HG02943 (cell line): ENCODE data around the gene TBC1D10A.

Source experiments
- ATAC-seq: cut with Tn5 transposase; IDR thresholded peaks from one replicate; pipeline ENCODE4 v1.9.1; 2021; ENCODE audit warnings: mild to moderate bottlenecking, low read depth, moderate library complexity; ENCODE audit not compliant: unreplicated experiment

TBC1D10A gene

GRCh38 chr22:30324014-30324730 lies 2.6 kb downstream of the TBC1D10A start:
- ATAC-seq, result no peak

DNA sequence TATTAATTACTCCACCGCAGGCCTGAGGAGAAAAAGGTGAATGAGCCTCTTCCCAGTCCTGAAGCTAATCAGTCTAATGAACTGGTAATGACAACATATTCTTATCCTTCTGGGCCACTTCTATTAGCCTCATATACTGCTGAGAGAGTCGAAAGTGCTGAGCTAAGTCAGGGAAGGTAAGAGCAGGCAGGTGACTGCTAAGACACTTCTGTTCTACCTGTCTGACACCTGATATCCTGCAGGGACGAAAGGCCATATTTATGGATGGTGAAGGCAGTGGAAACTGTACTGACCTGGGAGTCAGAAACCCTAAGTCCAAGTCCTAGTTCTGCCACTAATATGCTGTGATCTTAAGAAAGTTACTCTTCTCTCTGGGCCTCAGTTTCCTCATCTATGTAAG lies 3.5 kb downstream of the TBC1D10A start:
- ATAC-seq, result no peak

DNA sequence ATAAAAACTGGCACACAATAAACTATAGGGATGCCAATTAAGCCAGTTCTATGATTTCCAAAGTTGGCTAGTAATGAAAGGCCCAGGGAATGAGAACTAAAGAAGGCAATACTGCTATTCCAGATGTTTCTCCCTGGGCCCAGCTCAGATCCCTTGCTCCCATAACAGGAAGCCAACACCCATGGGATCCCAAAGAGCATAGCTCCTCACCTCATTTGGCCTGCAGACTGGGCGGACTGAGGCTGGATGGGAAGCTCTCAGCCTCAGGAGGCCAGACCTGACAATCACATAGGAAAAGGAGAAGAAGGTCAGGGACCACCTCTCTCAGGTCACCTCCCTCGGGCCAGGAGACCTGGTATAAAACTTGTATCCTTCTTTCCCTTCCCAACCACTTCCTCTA lies 5.3 kb downstream of the TBC1D10A start:
- no peak for ATAC-seq

DNA sequence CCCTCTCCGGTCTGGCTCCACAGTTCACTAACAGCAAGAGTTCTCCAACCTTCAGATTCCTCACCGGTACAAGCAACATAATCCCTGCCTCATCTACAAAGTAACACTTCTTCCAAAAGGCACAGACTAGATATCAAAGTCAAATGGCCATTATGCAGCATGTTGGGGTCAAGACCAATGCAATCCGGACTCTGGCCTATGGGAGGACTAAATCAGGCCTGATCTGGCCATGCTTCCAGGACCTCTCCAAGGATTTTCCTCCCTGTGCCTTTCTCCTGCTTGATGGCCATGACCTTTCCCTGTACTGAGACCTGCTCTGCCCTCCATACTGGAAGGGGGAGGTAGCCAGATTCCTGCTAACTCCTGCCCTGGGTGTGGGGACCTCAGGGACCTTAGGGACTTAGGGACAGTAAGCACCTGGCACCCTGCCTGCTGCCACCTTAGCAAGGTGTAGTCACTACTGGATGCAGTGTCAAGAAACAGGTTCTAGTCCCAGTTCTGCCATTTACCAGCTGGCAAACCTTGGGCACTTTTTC lies 6.7 kb downstream of the TBC1D10A start:
- no peak for ATAC-seq

DNA sequence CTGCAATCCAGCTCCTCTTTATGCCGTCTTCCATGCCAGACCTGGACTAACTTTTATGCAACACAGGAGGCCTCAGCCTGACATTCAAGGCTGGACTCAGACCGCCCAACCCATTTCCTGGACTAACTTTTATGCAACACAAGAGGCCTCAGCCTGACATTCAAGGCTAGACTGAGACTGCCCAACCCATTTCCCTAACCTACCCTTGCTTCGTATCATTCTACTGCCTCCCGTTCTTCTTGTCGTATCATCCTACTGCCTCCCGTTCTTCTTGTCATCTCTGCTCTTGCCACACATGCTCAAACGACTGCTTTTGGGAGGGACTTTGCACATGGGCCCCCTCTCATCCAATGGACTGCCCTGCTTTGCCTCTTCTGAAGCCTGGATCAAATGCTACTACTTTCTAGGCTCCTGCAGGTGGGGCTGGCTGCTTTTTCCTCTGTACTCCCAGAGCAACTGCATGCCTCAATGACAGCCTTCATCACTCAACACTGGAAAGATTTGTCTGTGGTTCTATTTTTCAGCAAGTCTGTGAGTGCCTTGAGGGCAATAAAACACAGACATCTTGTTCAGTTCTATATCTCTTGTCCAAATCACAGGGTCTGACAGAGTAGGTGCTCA lies 7.8 kb downstream of the TBC1D10A start:
- no peak for ATAC-seq

DNA sequence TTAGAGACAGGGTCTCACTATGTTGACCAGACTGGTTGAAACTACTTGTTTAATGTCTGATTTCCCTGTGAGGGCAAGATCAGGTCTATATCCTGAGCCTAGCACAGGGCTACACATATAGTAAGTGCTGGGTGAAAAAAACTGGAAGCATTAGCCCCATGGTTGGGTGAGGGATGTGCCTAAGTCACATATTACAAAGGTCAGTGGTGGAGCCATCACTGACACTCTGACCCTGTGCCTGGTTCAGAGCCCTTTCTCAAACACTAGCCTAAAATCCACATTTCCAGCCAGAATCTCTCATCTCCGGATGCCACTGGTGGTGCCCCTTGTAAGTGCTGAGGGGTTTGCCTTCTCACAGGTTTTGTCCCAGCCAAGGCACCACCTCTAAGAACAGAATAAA lies 9.0 kb downstream of the TBC1D10A start:
- no peak for ATAC-seq

GRCh38 chr22:30315962-30316576 lies 10.7 kb downstream of the TBC1D10A start:
- ATAC-seq, result no peak

DNA sequence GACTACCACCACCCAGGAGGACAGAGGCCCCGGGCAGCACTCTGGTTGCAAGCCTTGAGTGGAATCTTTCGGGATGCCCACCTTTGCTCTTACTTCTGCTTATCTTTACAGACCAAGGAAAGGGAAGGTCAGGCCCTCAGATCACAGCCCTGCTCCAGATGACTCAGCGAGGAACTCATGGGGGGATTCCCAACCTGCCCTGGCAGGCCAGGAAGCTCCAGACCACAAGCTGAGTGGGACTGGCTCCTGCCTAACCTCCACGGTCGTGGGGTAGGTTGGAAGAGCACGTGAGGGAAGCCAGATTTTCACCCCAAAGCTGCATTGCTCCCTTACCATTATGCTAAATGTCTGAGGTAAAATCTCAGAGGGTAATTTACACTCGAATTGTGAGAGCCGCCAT lies 11.8 kb downstream of the TBC1D10A start:
- no peak for ATAC-seq

GRCh38 chr22:30313527-30314363 lies 13.0 kb downstream of the TBC1D10A start:
- no peak for ATAC-seq

- ATAC-seq, result no peak
Observed at GRCh38 chr22:30312053-30312452, 14.7 kb downstream of the TBC1D10A start.

DNA sequence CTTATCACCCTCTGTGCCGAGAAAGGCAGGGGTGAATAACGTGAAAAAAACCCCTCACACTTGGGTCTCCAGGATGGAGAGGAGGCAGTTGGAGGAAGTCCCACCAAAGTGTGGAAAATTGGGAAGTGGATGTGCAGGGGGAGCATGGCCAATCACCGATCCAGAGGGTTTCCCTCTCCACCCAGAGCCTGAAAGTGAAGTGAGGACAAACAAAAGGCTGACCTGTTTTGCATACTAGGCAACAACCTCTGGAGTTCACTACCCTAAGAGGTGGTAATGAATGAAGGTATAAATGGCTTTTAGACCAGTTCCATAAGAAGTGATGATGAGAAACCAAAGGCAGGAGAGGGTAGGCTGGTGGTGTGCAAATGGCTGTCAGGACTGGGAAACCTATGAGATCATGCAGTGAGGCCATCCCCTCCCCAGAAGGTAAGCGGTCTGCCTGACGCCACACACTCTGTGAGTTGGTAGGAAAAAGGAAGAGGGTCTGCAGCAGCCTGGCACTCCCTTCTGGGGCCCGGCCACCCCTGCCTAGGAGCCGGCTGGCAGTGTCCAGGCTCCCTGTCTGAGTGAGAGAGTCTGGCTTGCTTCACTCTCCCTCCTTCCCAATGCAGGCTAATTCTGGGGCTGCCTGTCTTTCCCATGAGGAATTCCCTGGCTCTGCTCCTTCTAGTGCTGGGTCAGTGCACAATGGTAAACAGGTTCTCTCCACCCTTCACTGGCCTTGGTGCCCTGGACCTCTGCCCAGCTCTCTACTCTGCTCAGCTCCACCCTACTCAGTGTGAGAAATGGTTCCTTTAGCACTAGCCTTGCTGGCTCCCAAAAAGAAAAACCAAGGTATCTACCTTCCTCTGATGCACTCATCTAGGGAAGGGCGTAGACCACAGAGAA lies 15.6 kb downstream of the TBC1D10A start:
- ATAC-seq, result no peak

DNA sequence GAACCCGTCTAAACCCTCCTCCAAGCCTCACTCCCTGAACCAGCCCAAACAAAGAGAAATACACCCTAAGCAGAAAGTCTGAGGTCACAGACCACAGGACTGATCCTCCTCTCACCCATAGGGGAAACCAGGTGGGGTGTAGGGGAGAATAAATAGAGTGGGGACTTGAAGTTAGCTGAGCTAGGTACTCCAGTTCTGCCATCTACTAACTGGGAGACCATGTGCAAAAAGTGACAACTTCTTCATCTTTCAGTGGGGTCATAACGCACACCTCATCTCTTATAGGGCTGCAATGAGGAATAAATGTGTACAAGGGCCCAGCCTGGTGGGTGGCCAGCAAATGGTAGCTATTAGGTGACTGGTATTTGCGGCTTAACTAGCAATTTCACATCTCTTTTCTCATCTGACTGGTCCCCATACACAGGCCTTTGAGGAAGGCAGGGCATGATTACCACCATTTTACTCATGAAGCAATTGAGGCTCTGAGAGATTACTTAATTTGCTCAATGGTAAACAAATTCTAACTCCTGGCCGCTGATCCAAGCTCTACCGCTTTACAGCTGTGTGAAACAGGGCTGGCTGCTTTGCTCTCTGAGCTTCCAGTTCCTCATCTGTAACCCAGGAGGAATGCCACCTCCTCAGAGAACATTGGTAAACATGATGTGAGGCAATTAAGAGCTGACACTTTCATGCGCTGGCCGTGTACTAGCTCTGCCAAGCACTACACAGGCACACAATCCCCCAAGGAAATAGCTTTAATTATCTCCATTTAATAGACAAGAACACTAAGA lies 16.6 kb downstream of the TBC1D10A start:
- ATAC-seq, result no peak

- ATAC-seq, result no peak
Observed at GRCh38 chr22:30308518-30309230, 18.1 kb downstream of the TBC1D10A start.

DNA sequence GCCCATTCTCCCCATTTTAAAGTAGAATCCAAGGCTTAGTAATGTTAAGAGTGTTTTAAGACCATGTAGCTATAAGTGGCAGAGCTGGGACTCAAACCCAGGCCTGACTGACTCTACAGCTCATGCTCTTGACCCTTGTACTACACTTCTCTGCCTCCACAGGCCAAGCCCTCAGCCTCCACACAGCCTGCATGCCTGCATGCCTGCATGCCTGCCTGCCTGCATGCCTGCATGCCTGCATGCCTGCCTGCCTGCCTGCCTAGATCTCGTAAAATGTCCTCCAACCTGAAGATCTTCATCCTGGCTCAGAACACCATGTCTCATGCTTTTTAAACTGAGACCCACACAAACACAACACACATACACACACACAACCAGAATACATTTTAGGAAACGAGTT lies 18.6 kb downstream of the TBC1D10A start:
- ATAC-seq, result no peak

DNA sequence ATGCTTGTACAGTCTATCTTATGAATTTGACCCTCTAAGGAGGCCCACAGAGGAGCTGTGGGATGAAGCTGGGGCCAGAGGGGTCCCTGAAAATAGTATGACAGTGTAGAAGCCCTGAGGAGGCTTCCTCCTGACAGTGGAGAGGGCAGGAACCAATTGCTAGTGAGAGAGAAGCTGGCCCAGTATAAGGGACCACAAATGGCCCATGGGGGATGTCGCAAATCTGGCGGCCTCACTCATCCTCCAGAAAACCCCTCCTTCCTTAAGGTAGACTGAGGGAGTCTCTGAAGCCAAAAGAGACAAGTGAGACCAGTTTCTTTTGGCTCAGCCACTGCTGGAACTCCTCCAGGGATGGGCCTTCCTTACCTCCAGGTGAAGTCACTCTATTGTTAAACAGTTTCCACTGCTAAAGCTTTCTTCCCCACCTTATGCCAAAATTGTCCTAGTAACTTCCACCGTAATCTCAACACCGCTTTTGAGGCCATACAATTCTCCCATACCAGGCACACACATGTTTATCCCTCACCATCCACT lies 19.6 kb downstream of the TBC1D10A start:
- no peak for ATAC-seq

- no peak for ATAC-seq
Observed at GRCh38 chr22:30306627-30307011, 20.1 kb downstream of the TBC1D10A start.

GRCh38 chr22:30305906-30306626 lies 20.7 kb downstream of the TBC1D10A start:
- no peak for ATAC-seq

DNA sequence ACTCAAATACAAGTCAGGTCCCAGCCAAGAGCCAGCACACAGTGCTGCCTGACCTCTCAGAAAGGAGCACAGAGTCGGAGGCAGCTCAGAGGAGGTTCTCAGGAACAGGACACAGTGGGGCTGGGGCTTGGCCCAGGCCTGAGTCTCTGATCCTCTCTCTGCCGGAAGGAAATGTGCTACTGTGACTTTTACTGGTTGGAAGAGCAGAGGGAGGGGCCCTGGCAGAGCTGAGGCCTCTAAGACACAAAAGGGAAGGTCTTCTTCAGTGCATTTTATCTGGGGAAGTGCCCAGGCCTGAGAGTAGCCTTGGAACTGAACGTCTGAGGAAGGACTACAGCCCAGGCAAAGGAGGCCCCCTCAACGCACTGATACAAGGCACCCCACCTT lies 21.2 kb downstream of the TBC1D10A start:
- ATAC-seq, result no peak
